H9 (cell line): Measurements from ENCODE around the gene DNAI7. TPM values are rescaled to one million over a fixed set of nuclear protein-coding genes. Genes with fewer than 3 reads are reported as not detected.

ENCODE experiments used
- DNase-seq: peaks from one replicate; pipeline ENCODE4 v3.0.0-alpha.2; 2017
- H2AFZ ChIP-seq: one replicate; pipeline ENCODE4 v1.6.1; 2013; ENCODE audit warnings: mild to moderate bottlenecking, low read length, control low read depth, moderate library complexity
- H2AK5ac ChIP-seq: 2 replicates; pipeline ENCODE4 v1.6.1; 2013; ENCODE audit warnings: low read length, control low read depth, mixed read lengths; ENCODE audit not compliant: insufficient read length
- H2BK120ac ChIP-seq: one replicate; pipeline ENCODE4 v1.6.1; 2013; ENCODE audit warnings: low read depth, mild to moderate bottlenecking, low read length, control low read depth, inconsistent platforms; ENCODE audit not compliant: poor library complexity, severe bottlenecking
- H2BK12ac ChIP-seq: 2 replicates; pipeline ENCODE4 v1.6.1; 2013; ENCODE audit warnings: low read length, control low read depth, mixed read lengths, low read depth; ENCODE audit not compliant: insufficient read length
- H2BK15ac ChIP-seq: 2 replicates; pipeline ENCODE4 v1.6.1; 2013; ENCODE audit warnings: low read depth, low read length, control low read depth
- H2BK20ac ChIP-seq: one replicate; pipeline ENCODE4 v1.6.1; 2013; ENCODE audit warnings: low read depth, mild to moderate bottlenecking, low read length, control low read depth, inconsistent platforms; ENCODE audit not compliant: poor library complexity, severe bottlenecking
- H2BK5ac ChIP-seq: 2 replicates; pipeline ENCODE4 v1.6.1; 2013; ENCODE audit warnings: low read length, control low read depth, mixed read lengths; ENCODE audit not compliant: insufficient read length
- H3K14ac ChIP-seq: 2 replicates; pipeline ENCODE4 v1.6.1; 2013; ENCODE audit warnings: low read length, control low read depth; ENCODE audit not compliant: insufficient read depth
- H3K18ac ChIP-seq: 2 replicates; pipeline ENCODE4 v1.6.1; 2013; ENCODE audit warnings: low read depth, mild to moderate bottlenecking, mixed read lengths, low read length, control low read depth; ENCODE audit not compliant: insufficient read length
- H3K23ac ChIP-seq: 2 replicates; pipeline ENCODE4 v1.6.1; 2013; ENCODE audit warnings: low read length, control low read depth, mixed read lengths, low read depth; ENCODE audit not compliant: insufficient read length
- H3K23me2 ChIP-seq: 2 replicates; pipeline ENCODE4 v1.6.1; 2013; ENCODE audit warnings: low read depth, mild to moderate bottlenecking, mixed read lengths, low read length, control low read depth; ENCODE audit not compliant: insufficient read length, poor library complexity, severe bottlenecking
- H3K27ac ChIP-seq: 2 replicates; pipeline ENCODE4 v1.5.1; 2013; ENCODE audit warnings: low read length, control low read depth, mixed read lengths, low read depth; ENCODE audit not compliant: insufficient read length
- H3K27me3 ChIP-seq: 2 replicates; pipeline ENCODE4 v1.6.1; 2013; ENCODE audit warnings: low read length, control low read depth, inconsistent platforms; ENCODE audit not compliant: insufficient read depth
- H3K4ac ChIP-seq: 2 replicates; pipeline ENCODE4 v1.6.1; 2013; ENCODE audit warnings: low read depth, mild to moderate bottlenecking, control low read depth, inconsistent platforms, low read length, moderate library complexity
- H3K4me1 ChIP-seq: 2 replicates; pipeline ENCODE4 v1.6.1; 2013; ENCODE audit warnings: low read length, control low read depth, inconsistent platforms; ENCODE audit not compliant: insufficient read depth
- H3K4me2 ChIP-seq: 2 replicates; pipeline ENCODE4 v1.6.1; 2013; ENCODE audit warnings: low read length, control low read depth, mixed read lengths; ENCODE audit not compliant: insufficient read length, insufficient read depth
- H3K56ac ChIP-seq: 2 replicates; pipeline ENCODE4 v1.6.1; 2013; ENCODE audit warnings: low read depth, mild to moderate bottlenecking, mixed read lengths, low read length, control low read depth; ENCODE audit not compliant: insufficient read length
- H3K79me1 ChIP-seq: 2 replicates; pipeline ENCODE4 v1.6.1; 2013; ENCODE audit warnings: low read depth, mild to moderate bottlenecking, moderate library complexity, low read length, control low read depth, inconsistent platforms; ENCODE audit not compliant: insufficient read depth, poor library complexity, severe bottlenecking
- H3K79me2 ChIP-seq: 2 replicates; pipeline ENCODE4 v1.6.1; 2013; ENCODE audit warnings: low read length, control low read depth, inconsistent platforms; ENCODE audit not compliant: insufficient read depth
- H3K9ac ChIP-seq: 2 replicates; pipeline ENCODE4 v1.6.1; 2013; ENCODE audit warnings: low read length, control low read depth, mixed read lengths; ENCODE audit not compliant: insufficient read length; ENCODE audit errors: extremely low read depth
- H3K9me3 ChIP-seq: one replicate; pipeline ENCODE4 v1.6.1; 2013; ENCODE audit warnings: low read depth, low read length, inconsistent platforms; ENCODE audit not compliant: control insufficient read depth
- H3T11ph ChIP-seq: one replicate; pipeline ENCODE4 v1.6.1; 2013; ENCODE audit warnings: mild to moderate bottlenecking, low read length, control low read depth, inconsistent platforms
- H4K20me1 ChIP-seq: one replicate; pipeline ENCODE4 v1.6.1; 2013; ENCODE audit not compliant: control insufficient read depth, insufficient read length, insufficient read depth
- H4K5ac ChIP-seq: 2 replicates; pipeline ENCODE4 v1.6.1; 2013; ENCODE audit warnings: low read depth, mild to moderate bottlenecking, mixed read lengths, low read length, control low read depth; ENCODE audit not compliant: insufficient read length
- H4K8ac ChIP-seq: replicated peaks from 2 replicates; pipeline ENCODE4 v1.6.1; 2013; ENCODE audit warnings: low read length, control low read depth, mixed read lengths, low read depth; ENCODE audit not compliant: insufficient read length
- H4K91ac ChIP-seq: 2 replicates; pipeline ENCODE4 v1.6.1; 2013; ENCODE audit warnings: low read depth, mild to moderate bottlenecking, moderate library complexity, mixed read lengths, low read length, control low read depth; ENCODE audit not compliant: insufficient read length
- H3K27ac Mint-ChIP-seq, 3 experiments: 2 replicates in 2 of 3; 3 replicates in 1 of 3; pipeline ENCODE4 v1.8.0; 2020 to 2021; ENCODE audit warnings: mixed read lengths in 3 of 3, mild to moderate bottlenecking in 1 of 3, moderate library complexity in 1 of 3
- H3K27me3 Mint-ChIP-seq: 2 replicates; pipeline ENCODE4 v1.8.0; 2021; ENCODE audit warnings: low read depth, mild to moderate bottlenecking, moderate library complexity, mixed read lengths
- H3K36me3 Mint-ChIP-seq, 3 experiments: 2 replicates in 2 of 3; 3 replicates in 1 of 3; pipeline ENCODE4 v1.8.0; 2020 to 2021; ENCODE audit warnings: low read depth in 3 of 3, mixed read lengths in 3 of 3; ENCODE audit not compliant: insufficient read depth in 1 of 3
- H3K4me1 Mint-ChIP-seq, 2 experiments: 2 replicates each; pipeline ENCODE4 v1.8.0; 2020; ENCODE audit warnings: mixed read lengths in 2 of 2
- H3K4me3 Mint-ChIP-seq, 2 experiments: 2 replicates in 1 of 2; 3 replicates in 1 of 2; pipeline ENCODE4 v1.8.0; 2020 to 2021; ENCODE audit warnings: mild to moderate bottlenecking in 2 of 2, mixed read lengths in 2 of 2, moderate library complexity in 1 of 2
- H3K9me3 Mint-ChIP-seq, 2 experiments: 2 replicates in 1 of 2; 3 replicates in 1 of 2; pipeline ENCODE4 v1.8.0; 2020; ENCODE audit warnings: mild to moderate bottlenecking in 2 of 2, mixed read lengths in 2 of 2, moderate library complexity in 1 of 2
- WGBS: extraction: QIAGEN DNeasy Blood & Tissue Kit; methylation state at CpG from one replicate; pipeline ENCODE4 v1.1.7; 2013; ENCODE audit warnings: missing lambda C conversion rate, low lambda C conversion rate, mixed read lengths; ENCODE audit not compliant: insufficient read length; ENCODE audit errors: extremely low coverage; 5-methylcytosine and 5-hydroxymethylcytosine counted together
- total RNA-seq: library from RNA; stranded (reverse); gene quantifications from 2 replicates; pipeline ENCODE4 v1.2.1, GENCODE V29; 2021
- TF ChIP-seq, protein P1 (sequence below): fragments of 200-600 bp; sonication (generic); conservative IDR thresholded peaks from 3 replicates; pipeline ENCODE4 v1.8.0; 2021; ENCODE audit warnings: antibody characterized with exemption, mild to moderate bottlenecking

The DNAI7 gene
- total RNA-seq, 1 experiment from 2014 or later = not detected

- no peaks in the 10 kb centered on the region for H3K9me3 Mint-ChIP-seq
- no peak overlapping the region for H2BK15ac ChIP-seq
- no peaks in the 10 kb centered on the region for H3K4me1 ChIP-seq
- H3K4me3 Mint-ChIP-seq = no peak overlapping the region
- no peaks in the 10 kb centered on the region for H3K79me1 ChIP-seq
- no peaks in the 10 kb centered on the region for H3K23me2 ChIP-seq
- H3K4ac ChIP-seq = no peak overlapping the region
- H3K9ac ChIP-seq = no peak overlapping the region
- no peak overlapping the region for H2BK20ac ChIP-seq
- DNase-seq = no peak
- H3K14ac ChIP-seq = no peak overlapping the region
- H3K9me3 ChIP-seq = no peaks in the 10 kb centered on the region
- H3K27ac ChIP-seq = no peak overlapping the region
- no peaks in the 10 kb centered on the region for H3K4me1 Mint-ChIP-seq
- TF ChIP-seq, protein P1, sequence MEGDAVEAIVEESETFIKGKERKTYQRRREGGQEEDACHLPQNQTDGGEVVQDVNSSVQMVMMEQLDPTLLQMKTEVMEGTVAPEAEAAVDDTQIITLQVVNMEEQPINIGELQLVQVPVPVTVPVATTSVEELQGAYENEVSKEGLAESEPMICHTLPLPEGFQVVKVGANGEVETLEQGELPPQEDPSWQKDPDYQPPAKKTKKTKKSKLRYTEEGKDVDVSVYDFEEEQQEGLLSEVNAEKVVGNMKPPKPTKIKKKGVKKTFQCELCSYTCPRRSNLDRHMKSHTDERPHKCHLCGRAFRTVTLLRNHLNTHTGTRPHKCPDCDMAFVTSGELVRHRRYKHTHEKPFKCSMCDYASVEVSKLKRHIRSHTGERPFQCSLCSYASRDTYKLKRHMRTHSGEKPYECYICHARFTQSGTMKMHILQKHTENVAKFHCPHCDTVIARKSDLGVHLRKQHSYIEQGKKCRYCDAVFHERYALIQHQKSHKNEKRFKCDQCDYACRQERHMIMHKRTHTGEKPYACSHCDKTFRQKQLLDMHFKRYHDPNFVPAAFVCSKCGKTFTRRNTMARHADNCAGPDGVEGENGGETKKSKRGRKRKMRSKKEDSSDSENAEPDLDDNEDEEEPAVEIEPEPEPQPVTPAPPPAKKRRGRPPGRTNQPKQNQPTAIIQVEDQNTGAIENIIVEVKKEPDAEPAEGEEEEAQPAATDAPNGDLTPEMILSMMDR = no peak
- no peaks in the 10 kb centered on the region for H4K20me1 ChIP-seq
- H2AFZ ChIP-seq = no peak overlapping the region
- no peak overlapping the region for H2AK5ac ChIP-seq
- H3K79me2 ChIP-seq = no peaks in the 10 kb centered on the region
- no peak overlapping the region for H2BK12ac ChIP-seq
- no peak overlapping the region for H4K91ac ChIP-seq
- H3K27me3 ChIP-seq = no peaks in the 10 kb centered on the region
- H2BK120ac ChIP-seq = no peak overlapping the region
- no peak overlapping the region for H3K18ac ChIP-seq
- no peak overlapping the region for H4K5ac ChIP-seq
- H4K8ac ChIP-seq = no peak overlapping the region
- no peak overlapping the region for H3K4me2 ChIP-seq
- H3K36me3 Mint-ChIP-seq = no peaks in the 10 kb centered on the region
- H3K23ac ChIP-seq = no peak overlapping the region
- H2BK5ac ChIP-seq = no peak overlapping the region
- H3K56ac ChIP-seq = no peak overlapping the region
- no CpG with 5 or more reads among the region's 4 CpGs for WGBS
- no peaks in the 10 kb centered on the region for H3K27me3 Mint-ChIP-seq
- no peak overlapping the region for H3K27ac Mint-ChIP-seq
- H3T11ph ChIP-seq = no peak overlapping the region
These were observed 121.9 kb downstream of the DNAI7 start for GRCh38 chr12:25072906-25073650.
